ENCODE measurements around the gene NSD1.

Gene NSD1

GRCh38 chr5:177349762-177350161, 216.2 kb downstream of the NSD1 start:
- DNase-seq (ENCODE audit: low spot score) = no peak

All from kidney tubule cell (primary cell).